ENCODE results near the gene SLC8A2.

Gene SLC8A2

DNA sequence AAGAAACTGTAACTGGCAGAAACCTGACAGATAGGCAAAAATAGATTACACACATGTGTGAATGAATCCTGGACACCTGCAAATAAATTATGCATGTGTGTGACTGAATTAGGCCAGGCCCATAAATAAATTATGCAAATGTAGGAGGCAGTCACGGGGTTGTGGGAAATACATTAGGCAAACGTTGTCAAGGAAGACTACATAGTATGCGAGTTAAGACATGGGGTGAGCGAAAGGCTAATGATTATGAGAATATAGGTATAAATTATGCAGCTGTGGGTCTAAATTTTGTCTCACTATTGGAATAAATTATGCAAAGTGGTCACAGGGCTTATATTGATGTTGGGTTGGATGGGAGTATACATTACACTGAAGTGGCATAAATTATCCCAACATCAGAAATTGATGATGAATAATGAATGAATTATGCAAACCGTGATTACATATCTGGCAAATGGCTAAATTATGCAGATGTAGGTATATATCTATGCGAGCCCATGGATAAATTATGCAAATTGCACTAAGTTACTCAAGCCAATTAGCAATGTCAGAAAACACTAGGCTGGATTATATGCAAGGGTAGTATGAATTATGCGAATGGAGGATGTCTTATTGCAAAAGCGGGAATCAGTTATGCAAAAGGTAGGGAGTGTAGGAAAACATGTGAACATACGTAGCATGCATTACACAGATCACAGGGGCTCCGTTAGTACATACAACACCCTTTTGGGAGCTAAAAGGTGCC, 6.8 kb downstream of the SLC8A2 start:
- TF ChIP-seq, protein P1, sequence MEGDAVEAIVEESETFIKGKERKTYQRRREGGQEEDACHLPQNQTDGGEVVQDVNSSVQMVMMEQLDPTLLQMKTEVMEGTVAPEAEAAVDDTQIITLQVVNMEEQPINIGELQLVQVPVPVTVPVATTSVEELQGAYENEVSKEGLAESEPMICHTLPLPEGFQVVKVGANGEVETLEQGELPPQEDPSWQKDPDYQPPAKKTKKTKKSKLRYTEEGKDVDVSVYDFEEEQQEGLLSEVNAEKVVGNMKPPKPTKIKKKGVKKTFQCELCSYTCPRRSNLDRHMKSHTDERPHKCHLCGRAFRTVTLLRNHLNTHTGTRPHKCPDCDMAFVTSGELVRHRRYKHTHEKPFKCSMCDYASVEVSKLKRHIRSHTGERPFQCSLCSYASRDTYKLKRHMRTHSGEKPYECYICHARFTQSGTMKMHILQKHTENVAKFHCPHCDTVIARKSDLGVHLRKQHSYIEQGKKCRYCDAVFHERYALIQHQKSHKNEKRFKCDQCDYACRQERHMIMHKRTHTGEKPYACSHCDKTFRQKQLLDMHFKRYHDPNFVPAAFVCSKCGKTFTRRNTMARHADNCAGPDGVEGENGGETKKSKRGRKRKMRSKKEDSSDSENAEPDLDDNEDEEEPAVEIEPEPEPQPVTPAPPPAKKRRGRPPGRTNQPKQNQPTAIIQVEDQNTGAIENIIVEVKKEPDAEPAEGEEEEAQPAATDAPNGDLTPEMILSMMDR (IDR thresholded peaks at IDR 0.05; ENCODE audit: control insufficient read depth, extremely low read depth, insufficient read depth): no peak
- H3K4me3 ChIP-seq (ENCODE audit: low read depth, low read length): no peak overlapping the region
- no peak for DNase-seq (ENCODE audit: low read depth)

DNA sequence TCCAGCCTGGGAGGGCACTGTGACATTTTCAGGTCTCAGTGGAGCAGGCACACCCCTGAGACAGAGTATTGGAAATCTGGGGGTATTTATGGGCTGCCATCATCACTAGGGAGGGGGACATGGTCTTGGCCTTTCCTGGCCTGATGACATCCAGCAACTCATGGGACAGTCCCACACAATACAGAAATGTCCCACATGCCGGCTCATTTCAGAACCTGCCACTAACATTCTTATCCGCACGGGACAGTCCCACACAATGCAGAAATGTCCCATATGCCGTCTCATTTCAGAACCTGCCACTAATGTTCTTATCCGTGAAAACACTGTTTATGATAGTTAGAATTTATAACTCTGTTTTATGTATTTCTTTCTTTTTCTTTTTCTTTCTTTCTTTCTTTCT, 9.8 kb downstream of the SLC8A2 start:
- no peak overlapping the region for H3K4me3 ChIP-seq (ENCODE audit: low read depth, low read length)
- no peak for DNase-seq (ENCODE audit: low read depth)
- TF ChIP-seq, protein P1 (IDR thresholded peaks at IDR 0.05; ENCODE audit: control insufficient read depth, extremely low read depth, insufficient read depth): no peak

DNA sequence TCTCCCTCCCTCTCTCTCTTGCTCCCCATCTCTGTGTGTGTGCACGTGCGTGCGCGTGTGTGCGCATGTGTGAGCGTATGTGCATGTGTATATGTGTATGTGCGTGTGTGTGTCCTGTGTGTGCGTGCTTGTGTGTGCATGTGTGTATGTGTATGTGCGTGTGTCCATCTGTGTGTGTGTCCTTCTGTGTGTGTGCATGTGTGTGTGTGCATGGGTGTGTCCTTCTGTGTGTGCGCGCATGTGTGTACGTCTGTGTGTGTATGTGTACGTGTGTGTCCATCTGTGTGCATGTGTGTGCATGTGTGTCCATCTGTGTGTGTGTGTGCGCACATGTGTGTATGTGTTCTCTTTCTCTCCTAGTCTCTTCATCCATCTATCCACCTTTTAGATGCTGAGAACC, 12.2 kb downstream of the SLC8A2 start:
- H3K4me3 ChIP-seq (ENCODE audit: low read depth, low read length): no peak overlapping the region
- TF ChIP-seq, protein P1 (IDR thresholded peaks at IDR 0.05; ENCODE audit: control insufficient read depth, extremely low read depth, insufficient read depth): no peak
- DNase-seq (ENCODE audit: low read depth): no peak

DNA sequence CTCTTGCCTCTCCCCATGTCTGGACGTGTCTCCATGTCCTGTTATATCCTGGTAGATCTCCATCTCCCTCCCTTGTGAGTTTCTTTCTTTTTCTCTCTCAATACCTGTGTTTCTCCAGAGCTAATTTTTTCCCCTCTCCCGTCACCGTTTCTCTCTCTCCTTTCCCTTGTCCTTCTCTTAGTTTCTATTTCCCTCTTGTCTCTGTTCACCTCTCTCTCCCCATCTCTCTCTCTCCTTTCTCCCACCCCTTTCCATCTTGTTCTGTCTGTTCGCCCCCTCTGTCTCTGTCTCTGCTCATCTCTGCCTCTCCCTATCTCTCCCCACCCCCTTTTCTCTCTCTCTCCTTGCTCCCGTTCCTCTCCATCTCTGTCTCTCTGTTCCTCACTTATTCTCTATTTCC, 13.0 kb downstream of the SLC8A2 start:
- TF ChIP-seq, protein P1 (IDR thresholded peaks at IDR 0.05; ENCODE audit: control insufficient read depth, extremely low read depth, insufficient read depth): no peak
- H3K4me3 ChIP-seq (ENCODE audit: low read depth, low read length): no peak overlapping the region
- DNase-seq (ENCODE audit: low read depth): no peak

DNA sequence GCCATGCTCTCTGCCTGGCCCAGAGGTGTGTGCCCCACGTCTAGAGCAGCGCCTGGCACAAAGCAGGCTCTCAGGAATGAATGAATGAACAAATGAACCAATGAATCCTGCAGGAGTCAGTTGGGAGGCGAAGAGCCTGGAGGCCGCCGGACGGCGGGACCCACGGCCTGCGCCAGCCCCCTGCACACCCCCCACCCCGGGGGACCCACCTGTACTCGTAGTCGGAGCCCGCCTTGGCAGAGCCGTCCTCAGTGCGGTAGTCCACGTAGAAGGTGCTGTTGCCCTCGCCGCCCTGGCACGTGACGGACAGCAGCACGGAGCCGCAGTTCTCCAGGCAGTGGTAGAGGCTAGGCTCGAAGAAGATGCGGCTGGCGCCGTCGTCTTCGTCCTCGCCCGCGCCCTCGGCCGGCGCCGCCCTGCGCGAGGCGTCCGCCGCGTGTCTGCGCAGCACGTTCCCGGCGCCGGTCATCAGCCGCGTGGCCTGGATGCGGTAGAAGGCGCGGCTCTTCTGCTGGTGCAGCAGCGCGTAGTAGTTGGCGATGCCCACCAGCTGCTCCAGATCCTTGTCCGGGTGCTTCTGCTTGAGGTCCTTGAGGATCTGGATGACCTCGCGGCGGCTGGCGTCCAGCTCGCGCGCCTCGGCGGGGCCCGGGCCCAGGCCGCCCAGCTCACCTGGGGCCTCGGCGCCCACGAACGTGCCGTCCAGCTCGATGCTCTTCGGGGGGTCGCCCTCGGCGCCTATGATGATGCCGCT, 14.8 kb downstream of the SLC8A2 start:
- DNase-seq (ENCODE audit: low read depth): no peak
- no peak overlapping the region for H3K4me3 ChIP-seq (ENCODE audit: low read depth, low read length)

DNA sequence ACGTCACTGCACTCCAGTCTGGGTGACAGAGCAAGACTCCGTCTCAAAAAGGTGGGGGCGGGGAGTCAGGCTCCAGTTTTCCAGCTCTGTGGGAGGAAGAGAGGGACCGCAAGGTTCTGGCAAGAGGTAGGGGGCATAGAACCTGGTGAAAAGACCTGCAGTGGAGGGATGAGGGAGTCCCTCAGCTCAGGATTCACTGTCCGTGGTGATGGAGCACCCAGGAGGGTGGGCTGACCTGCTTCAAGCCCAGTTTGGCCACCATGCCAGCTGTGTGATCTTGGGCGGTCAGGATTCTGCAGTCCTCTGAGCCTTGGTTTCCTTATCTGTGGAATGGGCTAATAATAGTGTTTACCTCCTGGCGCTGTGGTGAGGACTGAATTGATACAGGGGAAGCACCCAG, 21.2 kb downstream of the SLC8A2 start:
- no peak overlapping the region for H3K4me3 ChIP-seq (ENCODE audit: low read depth, low read length)
- TF ChIP-seq, protein P1 (IDR thresholded peaks at IDR 0.05; ENCODE audit: control insufficient read depth, extremely low read depth, insufficient read depth): no peak
- no peak for DNase-seq (ENCODE audit: low read depth)

More for the DNA sequence above, 14.8 kb downstream of the SLC8A2 start:
- TF ChIP-seq, protein P1 (IDR thresholded peaks at IDR 0.05; ENCODE audit: control insufficient read depth, extremely low read depth, insufficient read depth): no peak
